Neuronal stem cell (in vitro differentiated cells): ENCODE results near the gene NMRAL1.

Experiments used
- DNase-seq: peaks from one replicate; pipeline ENCODE4 v3.0.0-alpha.2; 2013; ENCODE audit warnings: low spot score
- H2AFZ ChIP-seq: one replicate; pipeline ENCODE4 v1.6.1; 2013; ENCODE audit warnings: mild to moderate bottlenecking, low read length, inconsistent platforms
- H2AK5ac ChIP-seq: 2 replicates; pipeline ENCODE4 v1.6.1; 2013; ENCODE audit warnings: low read depth, mild to moderate bottlenecking, inconsistent platforms, low read length, moderate library complexity, mixed read lengths
- H2BK120ac ChIP-seq: 2 replicates; pipeline ENCODE4 v1.6.1; 2013; ENCODE audit warnings: low read depth, mild to moderate bottlenecking, inconsistent platforms, low read length, moderate library complexity, mixed read lengths
- H2BK12ac ChIP-seq: one replicate; pipeline ENCODE4 v1.6.1; 2013; ENCODE audit warnings: low read length, inconsistent platforms
- H2BK15ac ChIP-seq: 2 replicates; pipeline ENCODE4 v1.6.1; 2013; ENCODE audit warnings: mild to moderate bottlenecking, low read length, inconsistent platforms, mixed read lengths
- H2BK5ac ChIP-seq: one replicate; pipeline ENCODE4 v1.6.1; 2013; ENCODE audit warnings: inconsistent platforms, mild to moderate bottlenecking, low read length, moderate library complexity
- H3K14ac ChIP-seq: one replicate; pipeline ENCODE4 v1.6.1; 2013; ENCODE audit warnings: low read length, inconsistent platforms
- H3K18ac ChIP-seq: 2 replicates; pipeline ENCODE4 v1.6.1; 2013; ENCODE audit warnings: low read length, inconsistent platforms
- H3K23ac ChIP-seq: 2 replicates; pipeline ENCODE4 v1.6.1; 2013; ENCODE audit warnings: low read depth, mild to moderate bottlenecking, mixed read lengths, low read length, inconsistent platforms; ENCODE audit not compliant: poor library complexity
- H3K27ac ChIP-seq: replicated peaks from 3 replicates; pipeline ENCODE4 v1.5.1; 2013; ENCODE audit warnings: low read length, inconsistent platforms
- H3K27me3 ChIP-seq, 3 experiments: 2 replicates each; pipeline ENCODE4 v1.6.1; 2013; ENCODE audit warnings: low read length in 3 of 3, mild to moderate bottlenecking in 2 of 3, inconsistent platforms in 1 of 3, low read depth in 1 of 3, mixed read lengths in 1 of 3, moderate library complexity in 1 of 3; ENCODE audit not compliant: control insufficient read depth in 3 of 3, insufficient read depth in 3 of 3
- H3K36me3 ChIP-seq, 2 donors: replicated peaks in 1 of 2; 2 replicates each; pipeline ENCODE4 v1.6.1; 2013; ENCODE audit warnings: low read length in 2 of 2; ENCODE audit not compliant: control insufficient read depth in 2 of 2, insufficient read depth in 2 of 2
- H3K4ac ChIP-seq: 2 replicates; pipeline ENCODE4 v1.6.1; 2013; ENCODE audit warnings: inconsistent platforms, mild to moderate bottlenecking, low read length, moderate library complexity
- H3K4me1 ChIP-seq, 2 donors: 1 replicate in 1 of 2; 2 replicates in 1 of 2; pipeline ENCODE4 v1.6.1; 2013; ENCODE audit warnings: low read length in 2 of 2, low read depth in 1 of 2; ENCODE audit not compliant: control insufficient read depth in 2 of 2, insufficient read depth in 1 of 2
- H3K4me2 ChIP-seq: one replicate; pipeline ENCODE4 v1.6.1; 2013; ENCODE audit warnings: mild to moderate bottlenecking, low read length, inconsistent platforms; ENCODE audit not compliant: insufficient read depth, poor library complexity, severe bottlenecking
- H3K4me3 ChIP-seq, 2 donors: 2 replicates each; pipeline ENCODE4 v1.5.1; 2013; ENCODE audit warnings: low read length in 2 of 2, mild to moderate bottlenecking in 2 of 2, inconsistent platforms in 1 of 2, moderate library complexity in 1 of 2
- H3K79me1 ChIP-seq: one replicate; pipeline ENCODE4 v1.6.1; 2013; ENCODE audit warnings: low read depth, mild to moderate bottlenecking, inconsistent platforms, low read length, moderate library complexity
- H3K9ac ChIP-seq: one replicate; pipeline ENCODE4 v1.6.1; 2013; ENCODE audit warnings: mild to moderate bottlenecking, low read depth, low read length, inconsistent platforms; ENCODE audit not compliant: poor library complexity
- H3K9me3 ChIP-seq, 2 donors: replicated peaks in 1 of 2; 2 replicates each; pipeline versions ENCODE3 to v1.6.1; 2013; ENCODE audit warnings: low read length in 2 of 2, mild to moderate bottlenecking in 2 of 2, inconsistent platforms in 1 of 2, low read depth in 1 of 2, mixed read lengths in 1 of 2, moderate library complexity in 1 of 2; ENCODE audit not compliant: control insufficient read depth in 2 of 2, insufficient read depth in 1 of 2
- H4K8ac ChIP-seq: one replicate; pipeline ENCODE4 v1.6.1; 2013; ENCODE audit warnings: low read depth, mild to moderate bottlenecking, inconsistent platforms, low read length, moderate library complexity
- H4K91ac ChIP-seq: one replicate; pipeline ENCODE4 v1.6.1; 2013; ENCODE audit warnings: low read length, low read depth, mild to moderate bottlenecking, inconsistent platforms; ENCODE audit not compliant: poor library complexity
- WGBS, 2 donors: extraction: QIAGEN DNeasy Blood & Tissue Kit; methylation state at CpG; one replicate each; pipeline ENCODE4 v1.1.7; 2013; ENCODE audit warnings: missing lambda C conversion rate in 2 of 2, mixed read lengths in 1 of 2; ENCODE audit not compliant: insufficient read length in 2 of 2, insufficient replicate concordance in 1 of 2; ENCODE audit errors: extremely low coverage in 2 of 2; 5-methylcytosine and 5-hydroxymethylcytosine counted together

NMRAL1 gene

DNA sequence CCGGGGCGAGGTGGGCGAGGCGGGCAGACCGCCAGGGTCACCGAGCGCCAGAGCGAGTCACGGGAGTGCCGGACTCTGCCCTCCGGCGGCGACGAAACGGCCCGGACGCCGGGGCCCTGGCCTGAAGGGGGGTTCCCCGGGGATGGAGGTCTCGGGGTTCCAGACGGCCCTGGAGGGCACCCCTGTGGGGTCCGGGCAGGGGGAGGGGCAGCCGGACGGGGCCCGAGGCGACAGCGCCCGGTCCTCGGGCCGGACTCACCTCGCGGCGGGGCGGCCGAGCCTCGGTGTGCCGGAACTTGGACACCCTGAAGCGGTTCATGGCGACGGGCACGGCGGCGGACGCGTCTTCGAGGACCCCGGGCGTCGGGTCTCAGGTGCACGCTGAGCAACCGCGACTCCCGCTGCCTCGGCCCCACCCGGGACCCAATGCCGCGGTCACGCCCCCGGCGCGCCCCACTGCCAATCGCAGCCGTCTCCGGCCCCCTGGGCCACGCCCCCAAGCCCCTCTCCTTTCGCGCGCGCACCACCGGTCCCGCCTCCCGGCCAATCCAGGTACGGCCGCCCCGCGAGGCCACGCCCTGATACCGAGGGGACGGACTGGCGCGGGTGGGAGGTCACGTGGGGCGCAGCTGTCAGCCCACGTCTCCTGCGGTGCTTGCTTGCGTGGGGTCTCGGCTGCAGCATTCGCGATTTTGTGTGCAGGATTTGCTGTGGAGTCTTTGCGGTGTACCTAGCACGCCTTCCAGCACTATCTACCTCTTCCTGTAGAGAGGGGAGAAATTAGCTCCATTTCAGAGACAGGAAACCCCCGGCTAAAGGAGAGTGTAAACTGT, 58.0 kb downstream of the NMRAL1 start, which contains the start of gene CORO7:
Gene CORO7 (minus strand): TSS at position 397 of the 833 bp plus-strand sequence. CDS start 78 bp downstream, at position 319.
- H4K8ac ChIP-seq: peak within 1 kb of the TSS; percentile 43
- peaks cover 0 to 6% (median 0%) of the 10 kb centered on the region in 3 experiments for H3K27me3 ChIP-seq
- H2BK120ac ChIP-seq: no peak within 1 kb of the TSS
- no peak within 1 kb of the TSS for H4K91ac ChIP-seq
- H2BK5ac ChIP-seq: peak within 1 kb of the TSS; percentile 24
- peak within 1 kb of the TSS; percentile 93 for H3K23ac ChIP-seq
- peak; percentile 77 for DNase-seq
- H3K4me1 ChIP-seq: peaks cover 8 to 16% of the 10 kb centered on the region in 2 donors
- H3K9ac ChIP-seq: peak within 1 kb of the TSS; percentile 81
- H3K27ac ChIP-seq: no peak within 1 kb of the TSS
- peak within 1 kb of the TSS; percentile 38 for H3K14ac ChIP-seq
- no peak within 1 kb of the TSS for H2BK12ac ChIP-seq
- H2BK15ac ChIP-seq: no peak within 1 kb of the TSS
- no CpG with 5 or more reads among the region's 92 CpGs for WGBS, 2 donors
- H3K4ac ChIP-seq: no peak within 1 kb of the TSS
- peak within 1 kb of the TSS; percentile 92 for H2AFZ ChIP-seq
- peak within 1 kb of the TSS; percentile 85 for H3K18ac ChIP-seq
- H2AK5ac ChIP-seq: peak within 1 kb of the TSS; percentile 70
- no peaks in the 10 kb centered on the region for H3K79me1 ChIP-seq
- peak within 1 kb of the TSS; percentile 87 for H3K4me2 ChIP-seq
- H3K36me3 ChIP-seq: peaks cover 3 to 11% of the 10 kb centered on the region in 2 donors
- H3K9me3 ChIP-seq: no peaks in the 10 kb centered on the region
- peak within 1 kb of the TSS; percentile 83 to 85 for H3K4me3 ChIP-seq

DNA sequence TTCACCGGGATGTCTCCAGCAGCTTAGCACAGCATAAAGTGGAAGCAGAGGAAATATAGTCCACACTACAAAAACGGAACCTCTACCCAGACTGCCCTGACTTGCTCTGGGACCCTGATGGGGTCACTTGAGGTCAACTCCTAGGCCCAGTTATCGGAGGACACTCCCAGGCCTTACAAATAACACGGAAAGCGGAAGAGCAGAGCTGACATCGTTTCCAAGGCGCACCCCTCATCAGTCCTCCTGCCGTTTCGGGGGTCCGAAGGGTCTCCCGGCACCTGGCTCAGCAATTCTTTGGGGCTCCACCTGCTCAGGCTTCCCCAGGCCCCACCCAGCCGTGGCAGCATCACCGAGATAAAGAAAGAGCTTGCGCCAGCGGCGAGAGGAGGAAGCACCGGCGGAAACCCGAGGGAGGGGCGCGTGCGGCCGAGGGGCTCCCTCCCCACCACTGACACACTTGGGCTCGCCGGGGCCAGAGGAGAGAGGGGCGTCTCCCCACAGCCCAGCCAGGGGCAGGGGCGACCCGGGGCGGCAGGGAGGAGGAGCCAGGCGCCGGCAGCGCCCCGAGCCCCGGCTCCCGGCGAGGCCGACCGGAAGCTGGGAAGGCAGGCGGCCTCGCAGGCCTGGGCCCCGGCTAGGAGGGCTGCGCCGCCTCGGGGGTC, 58.8 kb downstream of the NMRAL1 start:
- Histone ChIP-seq H3K4me2 (peak overlapping the region; percentile 87), H3K4ac (no peak overlapping the region), H3K79me1 (no peaks in the 10 kb centered on the region), H2BK12ac (no peak overlapping the region), H2BK120ac (no peak overlapping the region), H3K27me3 (peaks cover 0 to 6% (median 0%) of the 10 kb centered on the region in 3 experiments), H2AK5ac (no peak overlapping the region), H3K4me3 (peak overlapping the region; percentile 83 to 85), H4K91ac (no peak overlapping the region), H3K9me3 (no peaks in the 10 kb centered on the region), H4K8ac (peak overlapping the region; percentile 43), H3K4me1 (peaks cover 8 to 16% of the 10 kb centered on the region in 2 donors), H3K14ac (peak overlapping the region; percentile 38), H3K18ac (peak overlapping the region; percentile 85), H2BK5ac (peak overlapping the region; percentile 24), H3K36me3 (peaks cover 3 to 11% of the 10 kb centered on the region in 2 donors), H2AFZ (peak overlapping the region; percentile 92), H3K27ac (no peak overlapping the region), H3K23ac (peak overlapping the region; percentile 93), H3K9ac (peak overlapping the region; percentile 44), H2BK15ac (no peak overlapping the region)
- WGBS, 2 donors: no CpG with 5 or more reads among the region's 44 CpGs
- no peak for DNase-seq

DNA sequence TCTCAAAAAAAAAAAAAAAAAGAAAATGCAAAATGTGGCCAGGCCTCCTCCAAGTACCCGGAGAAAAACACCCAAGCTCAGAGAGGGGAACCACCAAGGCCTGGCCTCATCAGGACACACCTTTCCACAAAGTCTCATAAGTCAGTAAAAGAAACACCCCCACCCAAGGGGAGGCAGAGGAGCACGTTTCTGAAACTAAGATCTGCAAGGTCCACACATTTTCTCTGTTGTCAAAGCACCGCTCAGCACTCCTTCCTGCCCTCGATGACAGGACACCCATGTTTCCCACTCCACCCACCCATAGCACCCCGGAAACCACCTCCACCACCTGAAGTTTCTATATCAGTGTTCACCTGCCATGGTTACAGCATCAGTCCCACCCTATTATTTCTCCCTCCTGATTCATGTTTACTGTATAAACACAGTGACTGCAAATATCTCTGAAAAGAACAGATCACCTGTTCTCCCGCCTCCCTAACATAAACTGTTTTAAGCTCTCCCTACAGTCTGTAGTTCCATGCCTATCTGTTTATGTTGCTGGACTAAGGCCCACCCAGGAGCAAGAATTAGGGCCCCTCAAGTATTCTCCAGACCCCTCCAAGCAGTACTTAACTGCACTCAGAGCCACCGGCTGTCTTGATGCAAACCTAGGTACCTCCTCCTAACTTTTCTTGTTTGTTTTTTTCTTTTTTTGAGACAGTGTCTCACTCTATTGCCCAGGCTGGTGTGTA, 60.1 kb downstream of the NMRAL1 start:
- no peak for DNase-seq

More for the DNA sequence above, 60.1 kb downstream of the NMRAL1 start:
- H3K27ac ChIP-seq: no peak overlapping the region
- H3K4ac ChIP-seq: no peak overlapping the region
- peaks cover 2% of the 10 kb centered on the region for H3K79me1 ChIP-seq
- H2BK15ac ChIP-seq: no peak overlapping the region
- H3K36me3 ChIP-seq: peaks cover 3 to 11% of the 10 kb centered on the region in 2 donors
- no peak overlapping the region for H3K14ac ChIP-seq
- H2AFZ ChIP-seq: no peak overlapping the region
- H3K9me3 ChIP-seq: no peaks in the 10 kb centered on the region
- H2AK5ac ChIP-seq: no peak overlapping the region
- H2BK5ac ChIP-seq: no peak overlapping the region
- no peak overlapping the region for H4K8ac ChIP-seq
- no peak overlapping the region for H4K91ac ChIP-seq
- H3K4me3 ChIP-seq: no peak overlapping the region
- H3K23ac ChIP-seq: no peak overlapping the region
- peaks cover 8 to 16% of the 10 kb centered on the region in 2 donors for H3K4me1 ChIP-seq
- H3K9ac ChIP-seq: no peak overlapping the region
- no CpG with 5 or more reads among the region's 7 CpGs for WGBS, 2 donors
- no peak overlapping the region for H3K18ac ChIP-seq
- H3K27me3 ChIP-seq: peaks cover 0 to 6% (median 0%) of the 10 kb centered on the region in 3 experiments
- no peak overlapping the region for H3K4me2 ChIP-seq
- H2BK120ac ChIP-seq: no peak overlapping the region
- no peak overlapping the region for H2BK12ac ChIP-seq
